Measurements from ENCODE around the gene CLDN12.

The CLDN12 gene

DNA sequence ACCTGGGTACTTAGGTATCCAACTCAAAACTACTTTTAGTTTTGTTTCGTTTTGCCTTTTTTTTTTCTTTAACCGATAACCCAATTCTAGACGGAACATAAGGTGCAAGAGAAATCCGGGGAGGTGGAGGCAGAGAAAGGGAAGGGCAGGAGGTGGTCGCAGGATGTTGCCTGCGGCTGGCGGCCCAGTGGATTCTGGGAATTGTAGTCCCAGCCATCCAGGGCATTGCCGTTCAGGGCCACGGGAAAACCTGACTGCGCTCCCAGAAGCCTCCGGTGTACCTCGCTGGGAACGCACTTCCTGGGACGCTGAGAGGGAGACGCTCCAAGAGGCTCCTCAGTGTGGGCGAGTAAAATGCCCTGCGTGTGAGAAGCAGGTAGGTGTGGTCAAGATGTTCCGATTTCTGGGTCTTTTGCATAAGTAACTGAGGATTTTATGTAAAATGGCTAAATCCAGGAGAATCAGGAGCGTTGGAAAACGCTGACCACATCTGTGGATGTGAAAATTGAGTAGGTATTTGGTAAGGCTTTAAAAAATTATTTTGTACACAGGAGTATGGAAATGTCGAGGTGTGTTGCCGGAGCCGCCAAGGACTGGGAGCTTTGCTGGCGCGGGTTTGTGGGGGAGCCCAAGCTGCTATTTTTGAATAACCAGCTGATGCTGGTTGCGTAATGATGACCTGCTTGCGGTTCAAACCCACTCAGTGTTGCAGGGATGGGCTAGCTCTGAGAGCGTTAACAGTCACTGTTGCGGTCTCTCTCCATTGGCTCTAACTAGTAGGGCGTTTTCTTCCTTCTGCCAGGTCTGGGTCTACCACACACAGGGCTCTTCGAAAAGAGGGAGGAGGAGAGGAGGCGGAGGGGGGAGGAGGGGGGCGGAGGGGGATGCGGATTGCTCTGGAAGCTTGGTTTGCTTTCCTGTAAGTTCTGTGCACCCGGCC is at the start of gene CLDN12:
CLDN12 (plus strand) TSS at position 288 of the 940 bp plus-strand sequence. CDS start 9,216 bp downstream, outside the sequence.
- DNase-seq (ENCODE audit: low read depth): peak; percentile 52

DNA sequence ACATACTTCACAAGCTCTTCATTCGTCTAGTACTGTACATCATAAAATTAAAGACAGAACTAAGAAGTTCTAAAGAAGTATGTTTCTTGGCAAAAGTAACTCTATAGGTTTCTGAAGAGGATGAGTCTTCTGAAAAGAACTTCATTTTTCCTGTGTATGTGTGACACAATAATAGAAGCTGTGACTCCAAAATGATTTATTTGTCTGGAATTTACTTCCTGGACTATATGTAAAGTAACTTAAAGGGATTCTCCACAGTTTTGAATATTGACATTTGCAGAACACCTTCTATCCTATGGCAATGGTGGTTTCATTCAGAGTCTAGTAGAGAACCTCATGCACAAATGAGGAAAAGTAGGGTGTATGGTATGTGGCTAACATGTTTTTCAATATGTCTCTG is 19.8 kb upstream of the CLDN12 start:
- DNase-seq (ENCODE audit: low read depth): no peak

DNA sequence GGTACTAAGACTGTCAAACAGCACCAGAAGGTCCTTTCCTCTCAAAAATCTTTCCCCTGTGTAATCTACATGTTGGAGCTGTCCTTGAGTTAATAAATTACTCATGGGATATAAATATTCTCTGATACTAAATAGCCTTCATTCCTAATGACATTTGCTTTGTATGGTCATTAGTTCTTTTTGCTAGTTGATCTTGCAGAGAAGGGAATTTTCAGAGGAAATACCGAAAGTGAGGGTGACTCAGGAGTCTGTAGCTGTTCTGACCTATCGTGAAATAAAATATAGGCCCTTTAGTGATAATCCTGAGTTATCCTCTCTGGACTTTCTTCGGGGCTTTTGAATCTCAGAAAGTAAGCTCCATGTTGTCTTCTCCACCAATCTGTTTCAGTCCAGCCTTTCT is 19.4 kb upstream of the CLDN12 start:
- no peak for DNase-seq (ENCODE audit: low read depth)

DNA sequence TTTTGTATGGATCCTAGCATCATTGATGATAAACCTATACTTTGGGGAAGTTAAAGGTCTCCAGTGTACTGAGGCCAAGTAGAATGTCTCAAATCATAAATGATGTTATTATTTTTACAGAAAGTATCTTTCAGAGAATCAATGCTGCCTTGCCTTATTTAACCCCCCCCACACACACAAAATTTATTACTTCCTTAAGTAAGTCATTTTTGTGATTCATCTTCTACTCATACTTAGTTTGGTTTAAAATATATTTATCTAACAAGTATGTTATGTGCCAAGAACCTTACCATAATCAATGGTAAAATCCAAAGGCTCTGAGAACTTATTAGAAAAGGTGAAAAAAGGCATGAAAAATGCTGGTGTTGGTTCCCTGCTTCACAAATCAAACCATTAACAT is 18.8 kb upstream of the CLDN12 start:
- no peak for DNase-seq (ENCODE audit: low read depth)

DNA sequence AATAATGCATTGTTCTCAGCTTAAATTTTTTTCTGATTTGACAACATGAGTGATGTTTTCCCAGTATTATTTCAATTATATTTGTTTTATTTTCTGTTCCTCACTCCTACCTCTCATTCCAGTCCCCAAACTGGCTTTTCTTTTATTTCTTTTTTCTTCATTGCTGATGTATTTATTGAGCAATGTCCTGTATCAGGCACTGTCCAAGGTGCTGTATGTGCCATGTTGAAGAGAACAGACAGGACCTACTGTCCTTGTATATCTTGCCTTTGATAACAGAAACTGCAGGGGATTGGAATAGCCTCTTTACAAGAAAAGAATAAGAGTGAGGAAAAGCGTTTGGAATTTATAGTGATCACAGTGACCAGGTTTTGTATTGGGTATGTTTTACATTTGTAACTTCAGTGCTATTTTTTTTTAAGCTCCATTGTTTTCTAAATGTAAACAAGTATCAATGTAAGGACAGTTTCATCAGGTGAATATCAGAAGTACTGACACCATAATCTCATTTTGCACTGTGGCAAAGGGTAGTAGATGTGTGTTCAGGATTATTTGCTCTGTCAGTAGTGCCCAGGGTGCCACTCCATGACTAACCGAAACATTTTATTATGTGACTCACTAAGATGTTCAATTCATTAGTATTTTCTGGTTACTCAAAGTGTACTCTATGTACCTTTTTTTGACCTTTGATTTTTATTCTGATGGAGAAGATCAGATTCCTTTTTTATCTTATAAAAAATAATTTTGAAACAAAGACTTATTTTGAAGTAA is 15.6 kb upstream of the CLDN12 start:
- DNase-seq (ENCODE audit: low read depth): no peak

DNA sequence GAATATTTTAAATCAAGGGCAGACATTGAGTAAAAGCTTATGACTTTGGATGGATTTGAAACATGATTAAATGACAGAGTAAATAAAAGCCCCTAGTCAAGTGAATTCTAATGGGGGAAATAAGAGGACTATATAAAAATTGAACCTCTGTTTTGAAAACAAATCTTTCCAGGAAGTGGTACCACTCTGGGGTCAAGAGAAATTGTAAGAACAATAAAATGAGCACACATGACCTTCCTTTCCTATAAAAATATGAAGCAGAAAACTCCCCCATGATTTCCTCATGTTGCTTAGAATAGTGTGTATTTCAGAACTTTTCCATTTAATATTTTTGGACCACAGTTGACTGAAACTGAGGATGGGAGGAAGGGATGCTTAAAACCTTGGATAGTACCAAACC is 12.3 kb upstream of the CLDN12 start:
- DNase-seq (ENCODE audit: low read depth): no peak

DNA sequence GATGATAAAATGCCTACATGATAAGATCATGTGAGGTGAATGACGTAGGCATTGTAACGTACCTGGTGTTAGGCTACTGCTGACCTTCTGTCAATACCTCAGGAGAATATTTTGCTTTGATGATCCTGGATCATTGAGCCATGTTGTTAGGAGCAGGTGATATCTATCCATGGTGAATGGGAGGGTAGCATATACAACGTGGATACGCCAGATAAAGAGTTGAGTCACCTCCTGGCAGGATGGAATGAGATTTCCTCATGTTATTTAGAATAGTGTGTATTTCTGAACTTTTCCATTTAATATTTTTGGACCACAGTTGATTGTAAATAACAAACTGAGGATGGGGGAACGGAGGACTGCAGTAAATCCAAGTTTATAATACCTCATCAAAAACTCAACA is 11.8 kb upstream of the CLDN12 start:
- no peak for DNase-seq (ENCODE audit: low read depth)

DNA sequence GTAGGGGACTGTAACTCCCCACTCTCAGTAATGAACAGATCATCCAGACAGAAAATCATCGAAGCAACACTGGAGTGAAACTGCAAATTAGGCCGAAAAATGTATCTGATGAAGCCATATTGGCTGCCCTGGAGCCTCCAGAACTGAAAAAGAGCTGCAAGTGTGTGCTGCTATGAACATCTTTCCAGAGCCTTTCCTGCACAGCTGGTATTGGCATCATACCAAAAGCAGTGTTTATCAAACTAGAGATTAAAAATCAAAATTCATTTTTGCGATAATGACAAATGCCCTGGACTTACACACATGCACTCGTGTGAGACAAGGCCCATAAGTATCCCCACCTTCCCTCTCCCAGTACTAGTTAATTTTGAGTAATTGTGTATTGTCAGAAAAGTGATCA is 6.8 kb upstream of the CLDN12 start:
- DNase-seq (ENCODE audit: low read depth): no peak

DNA sequence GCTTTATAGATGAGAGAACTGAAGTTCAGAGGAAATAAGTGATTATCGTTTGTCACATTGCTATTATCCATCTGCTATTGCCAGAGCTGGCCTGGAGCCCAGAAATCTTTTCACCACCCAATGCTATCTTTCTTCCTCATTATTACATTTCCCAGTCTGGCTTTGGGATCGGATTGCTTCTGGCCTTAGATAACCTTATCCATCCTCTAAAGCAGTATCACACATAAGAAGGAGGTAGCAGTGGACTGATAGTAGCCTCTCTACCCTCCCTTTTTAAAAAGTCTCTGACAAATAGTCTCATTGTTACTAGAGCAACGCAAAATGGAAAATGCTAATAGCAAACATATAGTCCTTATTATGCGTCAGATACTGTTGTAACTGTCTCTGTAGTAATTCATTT is 1.3 kb upstream of the CLDN12 start:
- DNase-seq (ENCODE audit: low read depth): no peak

DNA sequence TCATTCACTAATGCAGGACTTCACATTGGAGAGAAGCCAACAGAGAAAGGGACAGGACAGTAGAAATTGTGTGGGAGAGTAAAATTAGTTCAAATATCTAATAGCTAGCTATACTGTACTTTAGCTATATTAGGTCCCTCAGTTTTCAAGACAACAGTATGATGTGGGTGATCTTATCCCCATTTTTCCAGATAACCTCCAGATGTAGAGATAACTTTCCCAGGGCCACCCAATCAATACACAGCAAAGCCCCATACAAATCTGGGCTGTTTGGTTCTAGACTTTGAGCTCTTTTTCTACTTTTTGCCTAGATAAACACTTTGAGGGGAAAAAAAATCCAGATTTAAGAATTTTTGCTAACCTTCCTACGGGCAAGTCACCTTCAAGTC is 482 bp upstream of the CLDN12 start:
- DNase-seq (ENCODE audit: low read depth): no peak

DNA sequence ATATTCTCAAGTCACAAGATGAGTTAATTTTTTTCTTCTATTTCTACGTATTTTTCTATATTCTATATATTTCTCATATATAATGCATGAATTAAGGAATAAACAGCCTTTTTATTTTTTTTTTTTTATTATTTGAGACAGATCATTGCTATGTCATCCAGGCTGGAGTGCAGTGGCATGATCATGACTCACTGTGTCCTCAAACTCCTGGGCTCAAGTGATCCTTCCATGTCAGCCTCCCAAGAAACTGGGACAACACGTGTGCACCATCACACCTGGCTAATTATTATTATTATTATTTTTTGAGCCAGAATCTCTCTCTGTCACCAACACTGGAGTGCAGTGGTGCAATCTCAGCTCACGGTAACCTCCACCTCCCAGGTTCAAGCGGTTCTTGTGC is 1.5 kb downstream of the CLDN12 start:
- no peak for DNase-seq (ENCODE audit: low read depth)

DNA sequence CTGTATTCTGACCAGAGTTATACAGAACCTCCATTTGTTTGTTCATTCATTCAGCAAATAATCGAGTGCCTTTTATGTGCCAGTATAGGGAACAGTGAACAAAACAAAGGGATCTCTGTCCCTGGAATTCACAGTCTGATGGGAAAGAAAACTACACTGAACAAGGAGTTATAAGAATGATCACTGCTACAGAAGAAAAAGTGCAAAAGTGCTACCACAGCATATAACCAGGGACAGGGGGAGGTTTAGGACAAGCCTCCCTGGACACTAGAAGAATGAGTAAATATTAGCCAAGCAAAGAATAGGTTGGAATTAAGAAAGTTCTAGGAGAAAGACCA is 4.2 kb downstream of the CLDN12 start:
- DNase-seq (ENCODE audit: low read depth): no peak

DNA sequence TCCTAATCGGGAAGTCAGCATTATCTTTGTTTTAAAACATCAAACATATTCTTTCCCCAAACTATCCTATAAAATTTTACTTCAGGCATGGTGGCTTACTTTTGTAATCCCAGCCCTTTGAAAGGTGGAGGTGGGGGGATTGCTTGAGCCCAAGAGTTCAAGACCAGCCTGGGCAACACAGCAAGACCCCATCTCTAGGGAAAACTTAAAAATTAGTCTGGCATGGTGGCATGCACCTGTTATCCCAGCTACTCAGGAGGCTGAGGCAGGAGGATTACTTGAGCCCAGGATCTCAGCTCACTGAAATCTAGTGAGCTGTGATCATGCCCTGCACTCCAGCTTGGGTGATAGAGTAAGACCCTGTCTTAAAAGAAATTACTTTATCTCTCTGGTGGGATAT is 4.9 kb downstream of the CLDN12 start:
- DNase-seq (ENCODE audit: low read depth): no peak

DNA sequence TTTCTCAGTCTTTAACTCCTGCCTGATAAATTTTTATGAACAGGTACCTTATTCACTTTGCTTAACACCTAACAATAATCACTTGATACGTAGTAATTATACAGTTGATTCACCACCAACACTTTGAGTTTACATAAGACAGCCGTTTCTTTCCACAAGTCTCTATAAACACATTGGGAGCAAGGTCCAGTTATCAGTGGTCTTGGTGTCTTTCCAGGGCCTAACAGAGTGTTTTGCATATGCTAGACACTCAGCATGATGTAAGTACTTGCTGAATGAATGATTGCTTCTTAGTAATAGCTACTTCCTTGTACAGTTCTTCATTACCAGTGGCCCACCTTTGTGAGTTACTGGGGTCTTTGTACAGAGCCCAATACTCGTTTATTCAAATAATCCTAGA is 6.4 kb downstream of the CLDN12 start:
- no peak for DNase-seq (ENCODE audit: low read depth)

DNA sequence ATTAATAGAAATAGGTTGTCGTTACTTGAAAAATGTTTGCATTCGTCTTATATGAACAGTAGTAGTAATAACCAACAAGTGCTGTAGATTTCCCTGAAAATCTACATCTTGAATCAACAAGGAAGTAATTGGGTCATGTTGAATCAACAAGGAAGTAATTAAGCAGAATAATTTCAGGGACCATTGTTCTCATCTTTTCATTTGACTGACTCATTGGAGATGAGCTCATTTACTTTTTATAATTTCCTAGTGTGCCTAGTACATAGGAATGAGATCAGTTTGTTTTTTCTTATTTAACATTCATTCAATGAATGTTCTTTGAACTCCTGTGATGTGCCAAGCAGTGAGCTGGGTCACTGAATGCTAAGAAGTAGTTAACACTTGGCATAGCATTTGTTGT is 8.2 kb downstream of the CLDN12 start:
- DNase-seq (ENCODE audit: low read depth): no peak

DNA sequence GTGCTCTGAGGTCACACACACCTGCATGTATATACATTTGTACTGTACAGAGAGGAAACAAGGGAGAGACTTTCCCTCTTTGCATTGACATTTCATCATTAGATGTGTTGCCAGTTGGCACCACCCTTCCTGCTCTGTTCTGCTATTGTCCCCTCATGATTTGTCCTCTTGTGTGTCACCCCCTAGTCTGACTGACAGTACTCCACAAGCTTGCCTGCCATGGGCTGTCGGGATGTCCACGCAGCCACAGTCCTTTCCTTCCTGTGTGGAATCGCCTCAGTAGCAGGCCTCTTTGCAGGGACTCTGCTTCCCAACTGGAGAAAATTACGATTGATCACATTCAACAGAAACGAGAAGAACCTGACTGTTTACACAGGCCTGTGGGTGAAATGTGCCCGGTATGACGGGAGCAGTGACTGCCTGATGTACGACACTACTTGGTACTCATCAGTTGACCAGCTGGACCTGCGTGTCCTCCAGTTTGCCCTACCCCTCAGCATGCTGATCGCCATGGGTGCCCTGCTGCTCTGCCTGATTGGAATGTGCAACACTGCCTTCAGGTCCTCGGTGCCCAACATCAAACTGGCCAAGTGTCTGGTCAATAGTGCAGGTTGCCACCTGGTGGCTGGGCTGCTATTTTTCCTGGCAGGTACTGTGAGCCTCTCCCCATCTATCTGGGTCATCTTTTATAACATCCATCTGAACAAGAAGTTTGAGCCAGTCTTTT is 9.4 kb downstream of the CLDN12 start:
- DNase-seq (ENCODE audit: low read depth): no peak

DNA sequence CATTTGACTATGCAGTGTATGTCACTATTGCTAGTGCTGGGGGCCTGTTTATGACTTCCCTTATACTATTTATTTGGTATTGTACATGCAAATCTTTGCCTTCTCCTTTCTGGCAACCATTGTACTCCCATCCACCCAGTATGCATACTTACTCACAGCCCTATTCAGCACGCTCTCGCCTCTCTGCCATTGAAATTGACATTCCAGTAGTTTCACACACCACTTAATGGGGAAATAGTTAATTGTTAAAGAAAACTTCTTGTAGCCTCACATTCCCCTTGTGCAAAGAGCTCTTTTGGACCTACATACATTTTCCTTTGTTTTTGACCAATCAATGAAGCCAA is 9.9 kb downstream of the CLDN12 start:
- DNase-seq (ENCODE audit: low read depth): no peak

DNA sequence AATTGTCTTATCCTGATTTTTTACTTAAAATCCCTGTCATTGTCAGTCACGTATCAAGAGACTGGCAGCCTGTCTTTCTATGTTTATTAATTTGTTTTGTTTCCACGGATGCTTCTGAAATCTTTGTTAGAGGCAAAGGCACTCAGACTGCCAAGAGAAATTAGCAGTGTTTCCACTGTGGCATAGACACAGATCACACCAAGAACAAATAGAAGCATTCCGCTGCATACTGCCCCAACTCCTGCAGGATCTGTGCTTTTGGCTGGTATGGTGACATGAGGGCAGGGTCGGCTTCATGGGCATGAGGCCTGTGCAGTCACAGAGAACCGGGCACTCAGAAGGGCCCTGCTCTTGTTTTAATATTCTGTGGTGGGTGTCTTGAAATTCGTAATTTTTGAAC is 18.4 kb downstream of the CLDN12 start:
- no peak for DNase-seq (ENCODE audit: low read depth)

DNA sequence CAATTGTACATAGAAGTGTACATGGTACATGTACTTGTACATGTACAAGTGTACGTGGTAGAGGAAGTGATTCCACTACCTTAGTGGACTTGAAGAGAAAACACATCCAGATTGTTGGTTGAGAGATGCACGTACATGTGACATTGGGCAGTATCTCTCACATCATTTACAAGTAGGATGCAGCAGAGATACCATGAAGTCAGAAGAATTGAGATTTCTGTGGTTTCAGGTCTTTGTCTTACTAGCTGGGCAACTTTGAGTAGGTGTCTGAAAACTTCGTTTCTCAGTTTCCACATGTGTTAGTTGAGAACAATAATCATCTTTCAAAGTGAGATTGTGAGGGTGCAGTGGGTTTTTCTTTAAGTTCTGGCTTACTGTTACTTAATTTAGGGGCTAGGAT is 21.5 kb downstream of the CLDN12 start:
- DNase-seq (ENCODE audit: low read depth): no peak

DNA sequence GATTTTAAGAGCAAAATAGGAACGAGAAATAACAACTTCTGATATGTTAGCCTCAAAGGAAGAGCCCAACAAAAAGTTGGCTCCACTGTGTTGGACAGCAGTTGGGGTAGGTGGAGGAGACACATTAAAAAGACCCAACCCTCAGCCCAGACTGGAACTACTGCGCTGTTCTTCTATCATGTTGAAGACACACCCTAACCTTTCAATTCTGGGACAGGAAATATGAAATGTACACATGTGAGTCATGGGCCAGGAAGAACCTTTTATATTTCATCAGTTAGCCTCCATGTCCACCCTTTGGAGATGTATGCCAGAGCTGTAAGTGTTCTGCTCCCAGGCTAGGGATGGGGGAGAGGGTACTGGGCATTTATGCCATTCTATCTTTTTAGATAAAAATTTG is 22.1 kb downstream of the CLDN12 start:
- DNase-seq (ENCODE audit: low read depth): no peak

DNA sequence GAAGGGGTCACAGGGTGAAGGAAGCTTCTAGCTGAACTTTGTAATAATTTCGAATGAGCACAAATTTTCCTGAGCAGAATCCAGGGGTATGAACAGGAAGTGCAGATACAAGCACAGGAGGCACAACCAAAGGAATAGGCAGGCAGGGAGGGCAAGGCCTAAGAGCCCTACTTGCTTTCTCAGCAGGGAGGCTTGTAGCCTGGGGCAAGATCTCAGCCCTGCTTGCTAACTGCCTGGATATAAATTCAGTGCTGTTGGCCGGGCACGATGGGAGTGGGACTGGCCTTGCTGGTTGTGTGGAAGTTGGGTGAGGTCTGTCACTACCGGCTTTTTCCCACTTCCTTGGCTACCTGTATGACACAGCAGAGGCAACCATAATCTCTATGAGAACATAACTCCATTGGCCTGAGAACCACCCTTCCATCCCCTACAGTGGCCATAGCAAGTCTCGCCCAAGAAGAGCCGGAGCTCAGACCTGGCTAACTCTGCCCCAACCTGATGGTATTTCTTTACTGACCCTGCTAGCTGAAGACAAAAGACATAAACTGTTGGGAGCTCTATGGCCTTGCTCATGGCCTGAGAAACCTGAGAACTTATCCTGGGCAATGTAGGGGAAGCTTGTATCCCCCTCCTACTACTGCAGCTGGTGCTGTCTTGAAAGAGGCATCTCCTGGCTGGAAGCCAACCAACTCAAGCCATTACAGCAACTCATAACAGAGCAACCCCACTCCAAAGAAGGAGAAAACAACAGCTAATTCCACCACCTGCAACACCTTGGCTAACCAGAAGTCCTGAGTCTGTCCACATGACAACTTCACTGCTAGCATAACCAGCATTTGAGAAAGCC is 27.6 kb downstream of the CLDN12 start:
- no peak for DNase-seq (ENCODE audit: low read depth)

DNA sequence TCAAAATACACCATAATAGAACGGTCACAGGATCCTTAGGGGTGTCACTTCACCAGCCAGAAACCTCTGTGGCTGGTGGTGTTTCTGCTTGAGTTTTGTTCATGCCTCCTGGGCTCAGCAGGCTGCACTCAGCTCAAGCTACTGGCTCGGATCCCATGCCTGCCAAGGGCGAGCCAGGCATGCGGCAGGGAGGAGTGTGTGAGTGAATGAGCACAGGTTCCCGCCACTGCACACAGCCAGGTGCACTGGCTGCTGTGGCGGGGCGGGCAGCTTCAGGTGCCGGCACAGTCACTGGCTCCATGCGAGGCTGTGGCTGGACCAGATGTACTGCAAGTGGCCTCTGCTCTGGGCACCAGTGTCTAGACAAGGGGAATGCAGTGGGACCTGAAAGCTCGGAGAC is 29.5 kb downstream of the CLDN12 start:
- DNase-seq (ENCODE audit: low read depth): no peak
